ENCODE measurements around the gene TMEM150B.

DNA sequence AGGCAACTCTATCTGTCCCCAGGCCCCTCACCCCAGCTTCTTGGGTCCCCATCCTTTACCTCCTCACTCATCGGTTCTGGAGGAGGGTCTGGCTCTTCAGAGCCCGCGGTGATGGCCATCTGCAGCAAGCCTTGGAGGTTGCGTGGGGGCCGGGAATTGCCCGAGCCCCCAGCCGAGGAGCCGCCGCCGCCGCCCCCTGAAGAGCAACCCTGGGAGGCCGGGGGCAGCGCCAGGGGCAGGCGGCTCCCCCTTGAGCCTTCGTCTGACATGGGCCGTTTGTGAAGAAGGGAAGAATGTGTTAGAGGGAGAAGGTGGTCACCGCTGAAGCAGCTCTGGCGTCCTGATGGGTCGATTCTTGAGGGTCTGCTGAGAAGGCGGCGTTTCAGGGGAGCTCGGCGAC lies 45.8 kb downstream of the TMEM150B start:
- TF ChIP-seq GATA3 (IDR thresholded peaks at IDR 0.05; ENCODE audit: low read depth, low read length) (no peak), GATA2 (IDR thresholded peaks at IDR 0.05; ENCODE audit: low read depth, low read length) (no peak)
